SK-N-SH (cell line): ENCODE data around the gene SLC35F5.

Experiments
- EP300 ChIP-seq, 2 experiments: IDR thresholded peaks; 2 replicates each; pipeline versions ENCODE4 v1.4.0 to v1.6.1; 2012; ENCODE audit warnings: borderline replicate concordance in 1 of 2, low read depth in 1 of 2, low read length in 1 of 2
- FOSL2 ChIP-seq: IDR thresholded peaks from 2 replicates; pipeline ENCODE4 v1.4.0; 2012; ENCODE audit warnings: low read depth, mild to moderate bottlenecking, moderate library complexity, borderline replicate concordance
- FOXM1 ChIP-seq: IDR thresholded peaks from 2 replicates; pipeline ENCODE4 v1.4.0; 2012; ENCODE audit warnings: low read depth, mild to moderate bottlenecking
- GABPA ChIP-seq: IDR thresholded peaks from 2 replicates; pipeline ENCODE4 v1.4.0; 2012; ENCODE audit warnings: low read depth, mild to moderate bottlenecking
- POLR2AphosphoS5 ChIP-seq: IDR thresholded peaks from 2 replicates; pipeline ENCODE4 v1.6.1; 2012; ENCODE audit warnings: low read depth, low read length
- RAD21 ChIP-seq: IDR thresholded peaks from 2 replicates; pipeline ENCODE4 v1.6.1; 2012; ENCODE audit warnings: mild to moderate bottlenecking, low read length
- TAF1 ChIP-seq: IDR thresholded peaks from 2 replicates; pipeline ENCODE4 v1.6.1; 2012; ENCODE audit warnings: low read depth, mild to moderate bottlenecking, low read length, moderate library complexity, borderline replicate concordance
- TF ChIP-seq, protein P1 (sequence below): fragments of 200-600 bp; sonication (generic); IDR thresholded peaks from 2 replicates; pipeline ENCODE4 v1.6.1; 2017; ENCODE audit warnings: antibody characterized with exemption, mild to moderate bottlenecking, moderate library complexity
- TF ChIP-seq, protein P2 (sequence below): fragments of 150-350 bp; IDR thresholded peaks from 2 replicates; pipeline ENCODE4 v1.6.1; 2017; ENCODE audit warnings: antibody characterized with exemption, low read length, low read depth, borderline replicate concordance
- TF ChIP-seq, protein P3 (sequence below): IDR thresholded peaks from 2 replicates; pipeline ENCODE4 v1.6.1; 2012; ENCODE audit warnings: mild to moderate bottlenecking, low read depth, low read length, moderate library complexity

DNA sequence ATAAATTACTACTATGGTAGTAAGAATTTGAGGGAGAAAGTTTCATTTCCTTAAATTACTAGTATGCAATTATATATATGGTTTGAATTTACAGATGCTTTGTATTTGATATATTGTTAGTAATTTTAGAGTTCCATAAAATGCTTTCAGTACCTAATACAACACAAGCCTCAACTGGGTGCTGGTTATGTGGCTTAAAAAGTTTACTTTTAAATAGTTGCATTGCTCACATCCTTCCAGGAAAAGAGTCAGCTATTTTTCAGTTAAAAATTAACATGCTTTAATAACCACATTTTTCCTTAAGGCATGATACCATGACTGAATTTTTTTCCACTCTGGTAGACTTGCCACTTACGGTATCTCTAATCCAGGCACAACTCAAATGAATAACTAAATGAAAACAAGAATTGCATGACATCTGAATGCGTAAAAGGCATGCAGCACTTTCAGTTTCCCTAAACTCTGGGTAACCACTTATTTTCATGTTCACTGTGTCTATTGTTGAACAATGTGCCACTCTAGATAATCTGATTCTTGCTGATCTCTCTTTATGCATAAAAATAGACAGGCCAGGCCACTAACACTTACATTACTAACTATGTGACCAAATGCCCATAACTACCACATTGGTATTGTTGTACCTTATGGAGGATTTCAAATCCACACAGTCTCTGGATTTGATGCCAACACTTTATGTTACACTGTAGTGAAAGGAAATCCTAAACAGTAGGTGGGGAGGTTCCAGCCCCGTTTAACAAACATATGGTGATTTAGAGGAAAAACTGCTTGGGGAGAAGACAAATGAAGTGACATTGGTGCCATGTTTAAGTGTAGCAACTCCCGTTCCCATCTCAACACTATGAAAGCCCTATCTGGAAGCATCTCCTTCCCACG, 35.5 kb upstream of the SLC35F5 start:
- no peak for TF ChIP-seq EP300 (IDR thresholded peaks at IDR 0.05; ENCODE audit: borderline replicate concordance in 1 of 2, low read depth in 1 of 2, low read length in 1 of 2)
- TF ChIP-seq POLR2AphosphoS5, result no peak
- TF ChIP-seq, protein P1, sequence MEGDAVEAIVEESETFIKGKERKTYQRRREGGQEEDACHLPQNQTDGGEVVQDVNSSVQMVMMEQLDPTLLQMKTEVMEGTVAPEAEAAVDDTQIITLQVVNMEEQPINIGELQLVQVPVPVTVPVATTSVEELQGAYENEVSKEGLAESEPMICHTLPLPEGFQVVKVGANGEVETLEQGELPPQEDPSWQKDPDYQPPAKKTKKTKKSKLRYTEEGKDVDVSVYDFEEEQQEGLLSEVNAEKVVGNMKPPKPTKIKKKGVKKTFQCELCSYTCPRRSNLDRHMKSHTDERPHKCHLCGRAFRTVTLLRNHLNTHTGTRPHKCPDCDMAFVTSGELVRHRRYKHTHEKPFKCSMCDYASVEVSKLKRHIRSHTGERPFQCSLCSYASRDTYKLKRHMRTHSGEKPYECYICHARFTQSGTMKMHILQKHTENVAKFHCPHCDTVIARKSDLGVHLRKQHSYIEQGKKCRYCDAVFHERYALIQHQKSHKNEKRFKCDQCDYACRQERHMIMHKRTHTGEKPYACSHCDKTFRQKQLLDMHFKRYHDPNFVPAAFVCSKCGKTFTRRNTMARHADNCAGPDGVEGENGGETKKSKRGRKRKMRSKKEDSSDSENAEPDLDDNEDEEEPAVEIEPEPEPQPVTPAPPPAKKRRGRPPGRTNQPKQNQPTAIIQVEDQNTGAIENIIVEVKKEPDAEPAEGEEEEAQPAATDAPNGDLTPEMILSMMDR, result no peak
- TF ChIP-seq, protein P2, sequence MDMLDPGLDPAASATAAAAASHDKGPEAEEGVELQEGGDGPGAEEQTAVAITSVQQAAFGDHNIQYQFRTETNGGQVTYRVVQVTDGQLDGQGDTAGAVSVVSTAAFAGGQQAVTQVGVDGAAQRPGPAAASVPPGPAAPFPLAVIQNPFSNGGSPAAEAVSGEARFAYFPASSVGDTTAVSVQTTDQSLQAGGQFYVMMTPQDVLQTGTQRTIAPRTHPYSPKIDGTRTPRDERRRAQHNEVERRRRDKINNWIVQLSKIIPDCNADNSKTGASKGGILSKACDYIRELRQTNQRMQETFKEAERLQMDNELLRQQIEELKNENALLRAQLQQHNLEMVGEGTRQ, result no peak
- TF ChIP-seq RAD21, result no peak
- no peak for TF ChIP-seq FOXM1
- TF ChIP-seq FOSL2, result no peak
- no peak for TF ChIP-seq TAF1
- TF ChIP-seq, protein P3, sequence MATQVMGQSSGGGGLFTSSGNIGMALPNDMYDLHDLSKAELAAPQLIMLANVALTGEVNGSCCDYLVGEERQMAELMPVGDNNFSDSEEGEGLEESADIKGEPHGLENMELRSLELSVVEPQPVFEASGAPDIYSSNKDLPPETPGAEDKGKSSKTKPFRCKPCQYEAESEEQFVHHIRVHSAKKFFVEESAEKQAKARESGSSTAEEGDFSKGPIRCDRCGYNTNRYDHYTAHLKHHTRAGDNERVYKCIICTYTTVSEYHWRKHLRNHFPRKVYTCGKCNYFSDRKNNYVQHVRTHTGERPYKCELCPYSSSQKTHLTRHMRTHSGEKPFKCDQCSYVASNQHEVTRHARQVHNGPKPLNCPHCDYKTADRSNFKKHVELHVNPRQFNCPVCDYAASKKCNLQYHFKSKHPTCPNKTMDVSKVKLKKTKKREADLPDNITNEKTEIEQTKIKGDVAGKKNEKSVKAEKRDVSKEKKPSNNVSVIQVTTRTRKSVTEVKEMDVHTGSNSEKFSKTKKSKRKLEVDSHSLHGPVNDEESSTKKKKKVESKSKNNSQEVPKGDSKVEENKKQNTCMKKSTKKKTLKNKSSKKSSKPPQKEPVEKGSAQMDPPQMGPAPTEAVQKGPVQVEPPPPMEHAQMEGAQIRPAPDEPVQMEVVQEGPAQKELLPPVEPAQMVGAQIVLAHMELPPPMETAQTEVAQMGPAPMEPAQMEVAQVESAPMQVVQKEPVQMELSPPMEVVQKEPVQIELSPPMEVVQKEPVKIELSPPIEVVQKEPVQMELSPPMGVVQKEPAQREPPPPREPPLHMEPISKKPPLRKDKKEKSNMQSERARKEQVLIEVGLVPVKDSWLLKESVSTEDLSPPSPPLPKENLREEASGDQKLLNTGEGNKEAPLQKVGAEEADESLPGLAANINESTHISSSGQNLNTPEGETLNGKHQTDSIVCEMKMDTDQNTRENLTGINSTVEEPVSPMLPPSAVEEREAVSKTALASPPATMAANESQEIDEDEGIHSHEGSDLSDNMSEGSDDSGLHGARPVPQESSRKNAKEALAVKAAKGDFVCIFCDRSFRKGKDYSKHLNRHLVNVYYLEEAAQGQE, result no peak
- no peak for TF ChIP-seq GABPA
